Body of pancreas (tissue), 4 donors: ENCODE results near the gene MAP1B.

Experiments
- POLR2A ChIP-seq, 3 donors: fragments of 450-650 bp; IDR thresholded peaks; one replicate each; pipeline ENCODE4 v1.6.1; 2016; ENCODE audit warnings: antibody characterized with exemption in 3 of 3, mild to moderate bottlenecking in 2 of 3
- TF ChIP-seq, protein P1 (sequence below), 7 experiments: fragments of 450-650 bp in 4 of 7; fragments of 200-600 bp in 3 of 7; sonication (generic) in 3 of 7; IDR thresholded peaks; one replicate each; pipeline ENCODE4 v1.5.1; 2016 to 2019; ENCODE audit warnings: antibody characterized with exemption in 7 of 7

DNA sequence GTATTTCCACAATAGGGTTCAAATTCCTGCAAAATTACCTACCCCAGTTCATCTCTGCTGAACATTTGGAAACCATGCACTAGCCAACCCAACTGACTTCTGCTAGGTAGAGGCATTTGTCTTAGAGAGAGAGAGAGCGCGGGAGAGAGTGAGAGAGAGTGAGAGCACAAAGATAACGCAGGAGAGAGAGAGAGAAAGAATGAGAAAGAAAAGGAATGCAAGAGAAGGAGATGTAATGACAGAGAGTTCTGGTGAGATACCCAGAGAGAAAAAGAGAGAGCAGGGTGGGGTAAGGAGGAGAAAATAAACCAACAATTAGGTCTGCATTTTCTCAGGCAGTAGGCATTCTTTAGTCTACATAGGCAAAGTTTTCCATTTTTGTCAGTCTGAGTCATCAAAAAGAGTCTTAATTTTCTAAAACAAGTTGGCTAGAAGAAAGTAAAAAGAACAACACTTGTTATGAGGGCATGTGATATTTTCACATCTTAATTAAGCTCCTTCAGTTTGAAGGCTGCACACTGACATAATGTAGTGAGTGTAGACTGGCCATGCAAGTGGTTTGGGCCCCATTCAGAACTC, 98.2 kb downstream of the MAP1B start:
- TF ChIP-seq, protein P1, sequence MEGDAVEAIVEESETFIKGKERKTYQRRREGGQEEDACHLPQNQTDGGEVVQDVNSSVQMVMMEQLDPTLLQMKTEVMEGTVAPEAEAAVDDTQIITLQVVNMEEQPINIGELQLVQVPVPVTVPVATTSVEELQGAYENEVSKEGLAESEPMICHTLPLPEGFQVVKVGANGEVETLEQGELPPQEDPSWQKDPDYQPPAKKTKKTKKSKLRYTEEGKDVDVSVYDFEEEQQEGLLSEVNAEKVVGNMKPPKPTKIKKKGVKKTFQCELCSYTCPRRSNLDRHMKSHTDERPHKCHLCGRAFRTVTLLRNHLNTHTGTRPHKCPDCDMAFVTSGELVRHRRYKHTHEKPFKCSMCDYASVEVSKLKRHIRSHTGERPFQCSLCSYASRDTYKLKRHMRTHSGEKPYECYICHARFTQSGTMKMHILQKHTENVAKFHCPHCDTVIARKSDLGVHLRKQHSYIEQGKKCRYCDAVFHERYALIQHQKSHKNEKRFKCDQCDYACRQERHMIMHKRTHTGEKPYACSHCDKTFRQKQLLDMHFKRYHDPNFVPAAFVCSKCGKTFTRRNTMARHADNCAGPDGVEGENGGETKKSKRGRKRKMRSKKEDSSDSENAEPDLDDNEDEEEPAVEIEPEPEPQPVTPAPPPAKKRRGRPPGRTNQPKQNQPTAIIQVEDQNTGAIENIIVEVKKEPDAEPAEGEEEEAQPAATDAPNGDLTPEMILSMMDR (IDR thresholded peaks at IDR 0.05), result no peak
- TF ChIP-seq POLR2A (IDR thresholded peaks at IDR 0.05), result no peak
